ENCODE measurements around the gene TRIO.
"Not testable (repeated sequence)": the region's sequence is repeated elsewhere in the genome, so short reads cannot be mapped to it uniquely, and the experiment has no call there.

DNA sequence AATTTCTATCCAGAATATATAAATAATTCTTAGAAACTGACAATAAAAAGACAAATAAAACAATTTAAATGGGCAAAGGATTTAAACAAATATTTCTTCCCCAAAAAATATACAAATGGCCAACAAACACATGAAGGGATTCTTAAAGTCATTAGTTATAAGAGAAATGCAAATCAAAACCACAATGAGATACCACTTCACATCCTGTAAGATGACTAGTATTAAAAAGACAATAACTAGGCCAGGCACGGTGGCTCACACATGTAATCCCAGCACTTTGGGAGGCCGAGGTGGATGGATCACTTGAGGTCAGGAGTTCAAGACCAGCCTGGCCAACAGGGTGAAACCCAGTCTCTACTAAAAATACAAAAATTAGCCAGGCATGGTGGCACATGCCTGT lies 45.8 kb upstream of the TRIO start:
- TF ChIP-seq, protein P1, sequence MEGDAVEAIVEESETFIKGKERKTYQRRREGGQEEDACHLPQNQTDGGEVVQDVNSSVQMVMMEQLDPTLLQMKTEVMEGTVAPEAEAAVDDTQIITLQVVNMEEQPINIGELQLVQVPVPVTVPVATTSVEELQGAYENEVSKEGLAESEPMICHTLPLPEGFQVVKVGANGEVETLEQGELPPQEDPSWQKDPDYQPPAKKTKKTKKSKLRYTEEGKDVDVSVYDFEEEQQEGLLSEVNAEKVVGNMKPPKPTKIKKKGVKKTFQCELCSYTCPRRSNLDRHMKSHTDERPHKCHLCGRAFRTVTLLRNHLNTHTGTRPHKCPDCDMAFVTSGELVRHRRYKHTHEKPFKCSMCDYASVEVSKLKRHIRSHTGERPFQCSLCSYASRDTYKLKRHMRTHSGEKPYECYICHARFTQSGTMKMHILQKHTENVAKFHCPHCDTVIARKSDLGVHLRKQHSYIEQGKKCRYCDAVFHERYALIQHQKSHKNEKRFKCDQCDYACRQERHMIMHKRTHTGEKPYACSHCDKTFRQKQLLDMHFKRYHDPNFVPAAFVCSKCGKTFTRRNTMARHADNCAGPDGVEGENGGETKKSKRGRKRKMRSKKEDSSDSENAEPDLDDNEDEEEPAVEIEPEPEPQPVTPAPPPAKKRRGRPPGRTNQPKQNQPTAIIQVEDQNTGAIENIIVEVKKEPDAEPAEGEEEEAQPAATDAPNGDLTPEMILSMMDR (IDR thresholded peaks at IDR 0.05), result not testable (repeated sequence)
- not testable (repeated sequence) for TF ChIP-seq POLR2A (IDR thresholded peaks at IDR 0.05)
